ENCODE measurements around the gene ACP7. TPM values are rescaled to one million over a fixed set of nuclear protein-coding genes. Genes with fewer than 3 reads are reported as not detected.
A peak's percentile ranks its signal among the peaks of the same experiment; 100 is the strongest.

The ACP7 gene
- polyA plus RNA-seq, 2 of the 4 experiments (the other 2 are of a cell fraction), result 0.06 to 0.25 TPM

- FAIRE-seq, result no peak
- ATAC-seq, result no peak
- Histone ChIP-seq H3K9me3 (no peaks in the 10 kb centered on the region), H3K27ac (peak overlapping the region in 1 of 2 experiments; percentile 64; a peak in 2 of 6 replicates), H3K4me3 (no peak overlapping the region), H3K4me1 (peaks cover 66% of the 10 kb centered on the region), H3K4me2 (peak overlapping the region; percentile 20; the same call in 1 of the 3 replicates)
- no peak for DNase-seq (ENCODE audit: low read depth in 1 of 2, low spot score in 1 of 2)
- WGBS (ENCODE audit: missing lambda C conversion rate), result 85% methylated on average over 7 of the region's 7 CpGs
- POLR2A ChIA-PET, result no interaction called here
- CTCF ChIA-PET, result interaction anchor here (0.6 to 4.2 kb wide), 14 partner anchors 11 to 1613 kb away, joined by 3 to 22 read pairs (median 9); partner anchors contain the start of gene PAK4
- TF ChIP-seq EHMT2 (IDR thresholded peaks at IDR 0.05; ENCODE audit: low read depth), result no peak
- no peak for TF ChIP-seq JUNB (IDR thresholded peaks at IDR 0.05)
- no peak for TF ChIP-seq NPAS2 (CRISPR knock-in tag; IDR thresholded peaks at IDR 0.05; ENCODE audit: borderline replicate concordance)
- TF ChIP-seq NR3C1 (IDR thresholded peaks at IDR 0.05), result no peak
- TF ChIP-seq CBX8 (IDR thresholded peaks at IDR 0.05), result no peak
- no peak for TF ChIP-seq EP300 (IDR thresholded peaks at IDR 0.05)
- TF ChIP-seq FOSB (CRISPR knock-in tag; IDR thresholded peaks at IDR 0.05), result no peak
- no peak for TF ChIP-seq CEBPB (IDR thresholded peaks at IDR 0.05)
- TF ChIP-seq RNF2 (IDR thresholded peaks at IDR 0.05; ENCODE audit: borderline replicate concordance, low read depth), result no peak
- no peak for TF ChIP-seq MAZ (IDR thresholded peaks at IDR 0.05; ENCODE audit: borderline replicate concordance, low read depth, low read length)
- TF ChIP-seq USF2 (IDR thresholded peaks at IDR 0.05), result no peak
- TF ChIP-seq ZFP36 (IDR thresholded peaks at IDR 0.05; ENCODE audit: borderline replicate concordance, partially characterized antibody), result no peak
- no peak for TF ChIP-seq HOXA7 (CRISPR knock-in tag; IDR thresholded peaks at IDR 0.05)
- no peak for TF ChIP-seq CTCF (IDR thresholded peaks at IDR 0.05)
- TF ChIP-seq BHLHE40 (IDR thresholded peaks at IDR 0.05; ENCODE audit: low read depth, low read length), result no peak
- no peak for TF ChIP-seq TFCP2L1 (CRISPR knock-in tag; IDR thresholded peaks at IDR 0.05)
Measured at GRCh38 chr19:39139971-39140453, 55.8 kb downstream of the ACP7 start.

- WGBS (ENCODE audit: missing lambda C conversion rate), result 91% methylated on average over 5 of the region's 5 CpGs
- POLR2A ChIA-PET, result no interaction called here
- no peak for TF ChIP-seq JUNB (IDR thresholded peaks at IDR 0.05)
Measured at GRCh38 chr19:39140594-39140993, 56.4 kb downstream of the ACP7 start.

GRCh38 chr19:39141929-39142328, 57.8 kb downstream of the ACP7 start:
- H3K9me3 ChIP-seq, result no peaks in the 10 kb centered on the region
- ATAC-seq, result no peak
- no peak for FAIRE-seq
- DNase-seq (ENCODE audit: low read depth in 1 of 2, low spot score in 1 of 2), result no peak
- H3K4me3 ChIP-seq, result no peak overlapping the region
- WGBS (ENCODE audit: missing lambda C conversion rate), result 83% methylated on average over 11 of the region's 11 CpGs
- ChIA-PET CTCF (interaction anchor here (0.9 to 2.8 kb wide), 8 partner anchors 12 to 256 kb away, joined by 3 to 9 read pairs (median 5); no protein-coding TSS in a partner anchor), POLR2A (no interaction called here)
- no peak overlapping the region for H3K4me2 ChIP-seq
- H3K4me1 ChIP-seq, result peaks cover 53% of the 10 kb centered on the region
- no peak overlapping the region for H3K27ac ChIP-seq
- no peak for TF ChIP-seq BCL3 (IDR thresholded peaks at IDR 0.05)
- no peak for TF ChIP-seq PHF8 (IDR thresholded peaks at IDR 0.05; ENCODE audit: borderline replicate concordance, low read depth)
- no peak for TF ChIP-seq BHLHE40 (IDR thresholded peaks at IDR 0.05; ENCODE audit: low read depth, low read length)
- no peak for TF ChIP-seq MYC (IDR thresholded peaks at IDR 0.05; ENCODE audit: borderline replicate concordance, low read length)
- TF ChIP-seq CEBPB (IDR thresholded peaks at IDR 0.05), result no peak
- TF ChIP-seq MAFK (IDR thresholded peaks at IDR 0.05; ENCODE audit: partially characterized antibody), result no peak
- no peak for TF ChIP-seq CHD4 (IDR thresholded peaks at IDR 0.05; ENCODE audit: borderline replicate concordance)
- TF ChIP-seq EHF (CRISPR knock-in tag; IDR thresholded peaks at IDR 0.05), result no peak
- no peak for TF ChIP-seq CTCF (IDR thresholded peaks at IDR 0.05)
- no peak for TF ChIP-seq NFE2L2 (conservative IDR thresholded peaks at IDR 0.05; ENCODE audit: low read length)
- no peak for TF ChIP-seq POLR2AphosphoS2 (conservative IDR thresholded peaks at IDR 0.05; ENCODE audit: low read length)
- no peak for TF ChIP-seq RNF2 (IDR thresholded peaks at IDR 0.05; ENCODE audit: borderline replicate concordance, low read depth)

More at GRCh38 chr19:39140594-39140993, 56.4 kb downstream of the ACP7 start:
- Histone ChIP-seq H3K4me3 (no peak overlapping the region), H3K9me3 (no peaks in the 10 kb centered on the region), H3K4me2 (no peak overlapping the region), H3K27ac (peak overlapping the region in 1 of 2 experiments; percentile 64; a peak in 2 of 6 replicates), H3K4me1 (peaks cover 66% of the 10 kb centered on the region)
- DNase-seq (ENCODE audit: low read depth in 1 of 2, low spot score in 1 of 2) (no peak), FAIRE-seq (no peak), ATAC-seq (no peak)
- CTCF ChIA-PET, result interaction anchor here (0.9 to 4.2 kb wide), 14 partner anchors 10 to 257 kb away, joined by 3 to 22 read pairs (median 9); partner anchors contain the start of gene PAK4

Measured in A549 (cell line).